ENCODE results near the gene TMEM26.

Gene TMEM26

DNA sequence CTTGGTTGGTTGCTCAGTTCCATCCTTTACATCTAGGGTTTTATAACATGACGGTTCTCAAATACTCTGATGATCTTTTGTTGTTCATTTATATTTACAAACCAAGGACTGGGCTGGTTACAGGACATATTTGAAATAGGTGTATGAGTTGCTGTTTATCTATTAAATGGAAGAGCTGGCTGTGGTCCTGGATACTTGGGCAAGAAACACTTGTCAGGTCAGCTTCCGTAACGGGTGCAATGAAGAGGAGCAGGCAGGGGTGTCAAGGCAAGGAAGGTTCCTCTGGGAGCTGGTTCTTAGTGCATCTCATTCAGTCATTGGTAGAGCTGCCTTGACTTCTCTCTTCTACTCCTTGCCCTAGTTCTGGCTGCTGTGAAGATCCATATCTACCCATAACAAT is 4.8 kb upstream of the TMEM26 start:
- no peak for DNase-seq

DNA sequence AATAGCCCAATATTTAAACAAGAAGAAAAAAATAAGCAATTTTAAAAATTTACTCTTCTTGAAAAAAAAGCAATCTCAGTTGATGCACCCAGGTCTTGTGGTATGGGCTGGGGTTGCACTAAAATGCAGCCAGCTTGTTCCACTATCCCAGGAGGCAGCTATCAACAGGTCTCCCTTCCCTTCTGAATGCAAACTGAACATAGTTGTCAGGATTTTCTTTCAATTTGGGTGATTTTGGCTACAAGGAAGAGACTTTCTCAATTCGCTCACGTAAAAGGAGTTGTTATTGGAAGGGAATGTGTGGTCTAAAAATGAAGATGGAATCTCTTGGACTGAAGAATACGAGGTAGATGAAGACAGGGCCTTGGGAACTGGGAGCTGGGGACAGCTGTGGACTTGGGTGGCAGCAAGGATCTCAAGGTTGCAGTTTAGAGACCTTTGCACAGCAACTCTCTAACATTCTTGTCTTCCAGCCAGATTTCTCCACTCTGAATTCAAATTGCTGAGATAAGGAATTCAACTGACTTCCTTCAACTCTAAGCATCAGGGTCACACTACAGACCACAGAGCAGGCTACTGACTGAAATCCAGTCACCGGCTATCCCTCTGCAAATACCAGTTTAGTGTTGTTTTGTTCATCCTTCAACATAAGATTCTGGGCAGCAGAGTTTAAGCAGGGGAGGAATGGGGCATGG is 3.1 kb upstream of the TMEM26 start:
- DNase-seq: no peak

DNA sequence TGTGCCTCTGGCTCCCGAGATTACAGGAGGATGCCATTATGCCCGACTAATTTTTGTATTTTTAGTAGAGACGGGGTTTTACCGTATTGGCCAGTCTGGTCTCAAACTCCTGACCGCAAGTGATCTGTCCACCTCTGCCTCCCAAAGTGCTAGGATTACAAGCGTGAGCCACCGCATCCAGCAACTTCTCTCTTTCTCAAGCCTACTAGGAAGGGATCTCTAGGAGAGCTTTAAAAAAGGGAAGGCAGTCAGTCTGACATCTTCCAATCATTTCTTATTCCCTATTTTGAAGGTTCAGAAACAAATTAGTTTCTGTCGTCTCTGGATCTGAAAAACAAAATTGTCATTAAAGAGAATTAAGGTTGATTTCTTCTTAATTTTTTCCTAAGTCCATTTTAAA is 2.5 kb upstream of the TMEM26 start:
- DNase-seq: no peak

DNA sequence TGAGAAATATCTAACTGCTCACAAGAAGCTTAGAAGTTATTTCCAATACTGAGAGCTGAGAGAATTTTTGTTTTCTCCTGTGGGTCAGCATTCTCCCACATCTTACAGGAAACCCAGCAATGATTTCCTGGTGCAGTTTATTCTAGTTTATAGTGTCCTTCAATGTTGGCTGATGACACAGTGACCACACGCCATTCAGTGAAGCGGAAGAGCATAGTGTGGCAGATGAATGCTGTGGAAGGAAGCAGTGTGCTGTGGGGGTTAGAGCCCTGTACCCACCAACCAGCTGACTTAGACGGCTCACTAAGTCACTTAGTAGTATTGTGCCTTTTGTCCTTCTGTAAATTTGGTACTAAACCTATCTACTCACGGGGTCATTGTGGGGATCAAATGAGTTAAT is 1.4 kb upstream of the TMEM26 start:
- DNase-seq: no peak

DNA sequence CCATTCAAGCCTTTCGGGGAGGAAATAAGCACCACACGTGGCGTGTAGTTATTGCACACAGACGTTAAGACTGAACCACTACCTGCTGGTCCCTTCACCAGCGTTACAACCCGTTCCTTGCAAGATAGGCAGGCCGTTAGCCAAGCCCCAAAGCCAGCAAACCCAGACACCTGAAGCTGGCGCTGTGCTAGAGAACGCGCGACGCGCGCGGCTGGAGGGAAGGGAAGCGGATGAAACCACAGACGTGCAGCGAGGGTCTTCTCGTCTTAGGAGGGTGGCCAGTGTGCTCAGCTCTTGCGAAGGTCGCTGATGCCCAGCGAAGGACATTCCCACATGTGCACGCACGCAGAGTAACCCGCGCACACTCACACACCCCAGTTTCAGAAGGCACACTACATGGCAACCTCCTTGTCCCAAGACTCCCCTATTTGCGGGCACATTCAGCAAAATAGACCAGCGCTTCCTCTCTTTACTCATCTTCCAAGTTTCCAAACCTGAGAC is 980 bp downstream of the TMEM26 start:
- no peak for DNase-seq

DNA sequence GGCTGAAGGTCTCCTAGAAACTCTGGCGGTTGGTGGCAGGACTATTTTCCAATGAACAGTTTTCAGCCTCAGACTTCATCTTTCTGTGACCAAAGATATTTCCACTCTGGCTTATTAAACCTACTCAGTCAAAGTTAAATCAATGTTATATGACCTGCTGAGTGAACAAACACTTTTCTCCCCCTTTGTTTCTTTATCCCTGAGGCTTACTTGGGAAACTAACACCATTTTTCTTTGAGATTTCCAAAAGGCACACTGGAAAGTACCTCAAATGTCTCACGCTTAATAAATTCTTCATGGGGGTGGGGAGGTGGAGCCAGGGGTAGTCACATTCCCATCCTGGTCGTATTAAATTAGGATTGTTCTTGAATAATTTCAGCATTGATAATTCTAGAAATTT is 1.8 kb downstream of the TMEM26 start:
- DNase-seq: no peak

DNA sequence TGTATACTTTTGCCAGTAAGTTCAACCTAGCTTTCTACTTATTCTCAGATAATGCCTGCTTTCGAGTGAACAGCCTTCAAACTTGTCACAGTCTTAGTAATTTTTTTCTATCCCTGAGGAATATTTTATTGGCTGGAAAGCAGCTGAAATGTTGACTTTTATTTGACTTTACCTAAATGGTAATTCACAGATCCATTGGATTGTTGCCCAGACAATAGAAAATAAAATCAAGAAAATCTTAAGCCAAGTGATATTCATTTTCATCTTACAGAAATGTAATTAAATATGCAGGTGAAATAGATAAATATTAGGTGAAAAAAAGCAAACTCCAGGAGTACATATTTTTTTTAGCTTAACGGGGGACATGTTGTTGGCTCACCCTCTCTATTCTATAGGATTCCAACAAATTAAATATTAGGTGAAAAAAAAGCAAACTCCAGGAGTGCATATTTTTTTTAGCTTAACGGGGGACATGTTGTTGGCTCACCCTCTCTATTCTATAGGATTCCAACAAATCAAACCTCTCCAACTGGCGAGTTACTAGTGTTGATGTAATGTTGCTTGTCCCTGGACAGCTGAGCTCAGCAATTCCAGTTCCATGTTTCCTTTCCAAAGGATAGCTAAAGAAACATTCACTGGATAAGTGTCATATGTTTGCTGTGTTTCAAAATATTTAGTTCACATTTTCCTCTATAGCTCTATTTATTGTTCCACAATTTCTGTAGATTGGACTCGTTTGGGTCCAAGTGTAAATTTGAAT is 4.2 kb downstream of the TMEM26 start:
- no peak for DNase-seq

DNA sequence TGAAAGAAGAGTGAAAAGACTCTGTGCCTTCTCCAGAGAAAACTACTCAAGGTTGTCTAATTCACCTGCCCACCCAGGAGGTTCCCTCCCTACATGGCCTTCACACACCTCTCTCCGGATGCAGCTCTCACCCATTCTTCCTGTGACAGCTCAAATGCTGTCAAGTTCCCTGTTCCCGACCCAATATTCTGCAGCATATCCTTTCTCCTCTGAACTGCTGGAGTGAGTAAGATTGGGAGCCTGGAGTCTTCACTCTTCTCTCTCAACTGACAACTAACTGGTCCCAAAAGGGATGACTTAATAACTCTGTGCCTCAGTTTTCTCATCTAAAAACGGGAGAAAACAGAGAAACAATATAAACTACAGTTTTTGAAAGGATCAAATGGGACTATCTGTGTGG is 5.1 kb downstream of the TMEM26 start:
- no peak for DNase-seq

DNA sequence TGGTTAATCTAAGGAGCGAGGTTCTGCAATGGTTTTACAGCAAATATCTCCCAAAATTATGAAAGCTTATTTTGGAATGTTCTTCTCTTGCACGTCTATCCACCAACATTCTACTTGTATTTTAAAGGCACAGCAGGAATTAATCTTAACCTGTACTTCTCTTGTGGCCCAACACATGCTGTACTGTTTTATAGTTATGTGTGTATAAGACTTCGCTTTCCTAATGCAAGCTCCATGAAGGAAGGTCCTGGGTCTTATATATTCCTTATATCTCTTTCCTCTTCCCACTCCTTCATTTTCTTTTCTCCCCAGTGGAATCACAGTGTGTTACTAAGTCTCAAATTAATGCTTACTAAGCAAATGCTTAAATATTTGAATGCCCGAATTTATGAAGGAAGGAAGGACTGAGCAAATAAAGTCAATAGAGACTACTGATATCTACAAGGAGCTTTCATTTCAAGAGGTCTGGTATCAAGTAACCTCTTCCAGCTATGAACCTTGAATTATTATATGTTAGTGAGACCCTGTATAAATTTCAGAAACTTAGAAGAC is 14.0 kb downstream of the TMEM26 start:
- no peak for DNase-seq

DNA sequence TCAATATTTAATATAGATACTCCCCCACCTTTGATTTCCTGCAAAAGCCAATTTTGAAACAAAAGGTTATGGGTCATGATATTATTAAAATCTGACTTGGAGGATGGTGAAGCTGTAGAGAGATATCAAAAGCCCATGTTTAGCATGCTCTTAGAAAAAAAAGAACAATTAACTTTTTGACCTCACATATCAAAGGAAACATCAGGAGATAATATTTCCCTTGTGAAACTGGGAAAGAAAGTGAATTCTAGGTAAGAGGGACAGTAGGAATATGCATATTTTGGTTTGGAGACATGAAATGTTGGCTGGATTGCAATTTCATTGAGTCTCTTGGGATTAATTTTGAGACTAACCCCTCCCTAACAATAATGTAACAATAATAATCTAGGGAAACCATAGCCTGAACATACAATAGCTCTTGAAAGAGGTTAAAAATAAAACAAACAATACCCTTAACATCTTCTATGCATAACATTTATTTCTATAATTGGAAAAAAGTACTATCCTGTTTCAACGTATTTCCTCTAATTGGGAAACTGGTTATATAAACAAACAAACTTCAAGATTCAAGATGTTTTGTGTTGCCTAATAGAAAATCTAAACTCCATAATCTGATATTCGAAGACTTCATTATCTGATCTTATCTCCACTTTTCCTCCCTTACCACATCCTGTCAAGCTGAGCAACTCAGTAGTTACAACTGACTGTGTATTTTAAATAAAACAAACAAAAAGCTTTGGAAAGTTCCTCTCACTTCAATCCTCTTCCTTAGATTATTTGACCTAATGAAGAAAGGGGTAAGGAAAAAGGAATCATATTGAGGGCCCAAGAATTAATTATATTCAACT is 14.8 kb downstream of the TMEM26 start:
- DNase-seq: no peak

DNA sequence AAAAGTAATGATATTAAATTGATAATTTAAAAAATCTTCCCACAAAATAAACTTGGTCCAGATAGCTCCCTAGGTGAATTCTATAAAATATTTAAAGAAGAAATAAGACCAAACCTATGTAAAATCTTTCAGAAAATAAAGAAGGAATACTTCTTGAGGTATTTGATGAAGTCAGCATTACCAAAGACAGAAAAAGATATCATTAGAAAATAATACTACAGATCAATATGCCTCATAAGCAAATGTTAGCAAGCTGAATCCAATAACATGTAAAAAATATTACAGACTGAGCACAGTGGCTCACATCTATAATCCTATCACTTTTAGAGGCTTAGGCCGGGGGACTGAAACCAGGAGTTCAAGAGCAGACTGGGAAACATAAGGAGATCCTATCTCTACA is 30.0 kb downstream of the TMEM26 start:
- no peak for DNase-seq

DNA sequence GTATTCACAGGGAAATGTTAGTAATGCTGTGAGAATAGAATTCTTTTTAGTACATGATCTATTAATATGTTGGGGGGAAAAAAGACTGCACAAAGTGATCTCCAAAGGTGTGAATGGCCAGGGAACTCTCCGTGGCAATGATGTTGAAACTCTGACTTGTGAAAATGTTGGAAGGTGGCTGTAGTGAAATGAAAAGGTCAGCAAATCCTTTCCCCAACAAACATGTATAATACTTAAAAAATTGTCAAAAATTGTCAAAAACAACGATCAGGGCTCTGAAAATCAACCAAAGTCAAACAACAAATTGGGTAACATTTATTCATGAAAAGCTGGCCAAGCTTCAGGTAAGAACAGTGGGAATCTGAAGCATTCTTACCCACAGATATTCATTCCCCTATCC is 35.5 kb downstream of the TMEM26 start:
- DNase-seq: no peak

DNA sequence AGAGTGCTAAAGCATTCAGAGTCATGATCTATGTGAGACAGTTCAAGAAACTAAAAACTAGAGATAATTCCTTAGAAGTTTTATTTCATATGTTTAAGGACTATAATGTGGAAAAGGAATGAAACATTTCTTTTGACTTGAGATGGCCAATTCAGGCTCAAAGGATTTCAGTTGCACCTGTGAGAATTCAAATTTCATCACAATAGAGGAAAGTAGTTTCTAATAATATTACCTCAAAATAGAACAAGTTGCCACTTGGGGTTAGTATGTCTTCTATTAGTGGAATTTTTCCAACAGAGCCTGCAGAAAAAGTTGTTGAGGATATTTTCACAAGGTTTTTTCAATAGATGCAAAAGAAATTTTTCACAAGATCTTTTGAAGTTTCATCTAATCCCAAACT is 37.4 kb downstream of the TMEM26 start:
- no peak for DNase-seq

DNA sequence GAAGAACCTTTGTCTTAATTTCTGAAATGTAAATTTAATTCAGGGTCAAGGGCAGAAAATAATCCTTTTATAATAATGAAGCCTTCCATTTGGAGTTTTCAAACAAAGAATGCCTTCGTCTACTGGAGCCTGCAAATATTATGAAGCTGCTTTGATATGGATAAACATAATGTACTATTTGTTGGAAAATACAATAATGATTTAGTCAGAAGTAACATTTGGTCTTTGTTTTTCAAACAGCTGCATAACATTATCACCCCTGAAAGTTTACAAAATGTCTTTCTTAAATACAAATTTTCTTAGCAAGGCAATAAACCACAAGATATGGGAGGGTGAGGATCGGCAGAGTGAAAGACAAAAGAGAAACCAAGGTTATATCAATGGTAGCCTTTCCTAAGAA is 41.5 kb downstream of the TMEM26 start:
- no peak for DNase-seq

DNA sequence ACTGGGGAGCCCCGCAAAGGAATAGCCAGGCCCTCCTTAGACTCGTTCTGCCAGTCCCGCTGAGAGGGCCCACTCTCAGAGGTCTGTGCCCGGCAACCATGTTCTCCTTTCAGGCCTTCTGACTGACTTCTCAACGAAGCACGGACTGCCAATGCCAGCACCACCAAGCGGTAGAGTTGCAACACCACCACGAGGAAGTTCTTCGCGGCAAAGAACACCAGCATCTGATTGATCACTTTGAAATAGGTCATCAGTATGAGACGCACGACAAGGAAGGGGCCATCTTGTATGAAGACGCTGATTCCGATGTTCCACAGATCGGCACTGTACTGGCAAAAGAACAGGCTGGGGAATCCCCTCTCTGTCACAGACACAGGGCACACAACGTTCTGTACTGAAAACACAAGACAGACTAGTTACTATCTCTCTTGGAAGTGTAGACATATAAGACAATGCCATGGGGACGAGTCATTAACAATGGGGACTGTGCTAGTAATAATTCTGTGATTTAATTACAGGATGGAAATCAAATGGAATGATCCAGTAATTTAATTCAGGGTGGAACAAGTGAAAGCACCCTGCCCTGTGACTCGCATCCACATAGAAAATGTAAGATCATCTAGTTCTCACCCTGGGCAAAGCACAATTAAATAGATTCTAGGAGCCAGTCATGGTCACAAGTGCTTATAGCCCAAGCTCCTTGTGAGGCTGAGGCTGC is 42.7 kb downstream of the TMEM26 start:
- no peak for DNase-seq

DNA sequence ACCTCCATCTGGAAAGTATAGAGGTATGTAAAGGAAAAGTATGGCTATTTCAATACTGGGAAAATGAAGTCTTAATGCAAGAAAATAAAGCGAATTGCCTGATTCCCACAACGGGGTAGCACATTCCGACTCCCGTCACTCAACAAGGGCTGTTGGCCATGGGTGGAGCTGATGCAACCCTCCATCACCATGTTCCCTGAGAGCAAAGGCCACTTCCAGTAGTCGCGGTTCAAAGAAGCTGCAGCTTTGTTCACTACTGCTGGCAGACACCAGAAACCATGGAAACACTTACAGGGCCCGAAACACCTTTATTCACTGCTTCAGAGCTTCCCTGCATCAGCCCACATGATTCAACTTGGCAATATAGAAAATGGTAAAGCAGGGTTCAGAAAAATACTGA is 44.0 kb downstream of the TMEM26 start:
- DNase-seq: no peak

DNA sequence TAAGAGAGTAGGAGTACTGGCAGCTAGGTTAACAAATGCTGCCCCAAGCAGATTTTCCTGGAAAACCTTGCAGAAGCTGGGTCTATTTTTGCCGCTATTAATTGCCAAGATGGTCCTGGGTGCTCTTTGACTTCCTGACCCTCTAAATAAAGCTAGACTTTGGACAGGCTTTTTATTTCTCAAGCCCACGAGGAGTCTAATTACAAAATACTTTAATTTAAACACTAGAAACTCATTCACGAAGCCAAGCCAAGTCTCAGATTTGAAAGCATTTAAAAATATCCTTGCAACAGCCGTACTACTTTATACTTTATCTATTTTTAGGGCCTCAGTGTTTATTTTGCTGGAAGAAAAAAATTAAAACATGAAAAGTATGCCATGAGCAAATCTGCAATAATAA is 45.1 kb downstream of the TMEM26 start:
- no peak for DNase-seq

DNA sequence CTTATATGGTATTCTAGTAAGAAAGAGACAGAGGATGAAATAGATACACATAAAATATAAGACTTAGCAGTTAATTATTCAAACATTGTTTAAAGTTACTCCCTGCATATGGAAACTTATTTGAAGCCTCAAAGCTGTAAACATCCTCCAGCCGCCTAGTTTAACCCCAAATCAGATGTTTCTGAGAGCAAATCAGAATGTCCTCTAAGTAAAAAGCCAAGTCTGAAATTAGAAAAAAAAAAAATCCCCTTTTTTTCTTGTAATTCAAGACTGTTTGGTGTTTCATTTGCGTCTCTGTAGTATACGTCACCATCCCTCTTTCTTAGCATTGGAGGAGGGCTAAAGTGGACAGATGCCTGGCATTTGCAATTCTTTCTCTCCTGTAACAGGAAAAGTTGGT is 46.4 kb downstream of the TMEM26 start:
- DNase-seq: no peak

DNA sequence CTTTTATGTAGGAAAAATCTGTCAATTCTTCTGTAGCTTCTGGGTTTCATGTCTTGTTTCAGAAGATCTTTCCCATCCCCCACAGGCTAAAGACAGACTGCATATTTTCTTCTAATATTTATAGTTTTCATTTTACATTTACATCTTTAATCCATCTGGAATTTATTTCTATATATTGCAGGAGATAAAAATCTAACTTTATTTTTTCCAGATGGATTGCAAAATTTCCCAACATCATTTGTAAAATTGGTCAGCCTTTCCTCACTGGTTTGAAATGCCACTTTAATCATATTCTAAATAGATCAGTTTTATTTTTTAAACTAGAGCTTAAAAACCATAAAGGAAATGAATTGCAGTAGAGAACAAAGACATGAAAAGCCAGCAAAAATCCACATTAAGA is 46.9 kb downstream of the TMEM26 start:
- no peak for DNase-seq

DNA sequence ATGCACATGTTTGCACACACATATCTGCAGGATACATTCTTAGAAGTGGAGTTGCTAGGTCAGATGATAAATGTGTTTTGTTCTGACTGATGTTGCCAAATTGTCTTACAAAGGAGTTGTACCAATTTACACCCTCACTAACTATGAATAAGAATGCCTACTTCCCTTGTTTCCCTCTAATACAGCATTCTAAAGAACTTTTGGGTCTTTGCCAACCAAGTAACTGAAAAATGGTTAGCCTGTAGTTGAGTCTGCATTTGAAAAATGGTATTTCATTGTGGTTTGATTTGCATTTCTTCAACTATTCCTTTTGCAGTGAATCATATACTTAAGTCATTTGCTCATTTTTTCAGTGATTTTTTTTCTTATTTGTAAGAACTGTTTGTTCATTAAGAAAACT is 48.4 kb downstream of the TMEM26 start:
- DNase-seq: no peak

DNA sequence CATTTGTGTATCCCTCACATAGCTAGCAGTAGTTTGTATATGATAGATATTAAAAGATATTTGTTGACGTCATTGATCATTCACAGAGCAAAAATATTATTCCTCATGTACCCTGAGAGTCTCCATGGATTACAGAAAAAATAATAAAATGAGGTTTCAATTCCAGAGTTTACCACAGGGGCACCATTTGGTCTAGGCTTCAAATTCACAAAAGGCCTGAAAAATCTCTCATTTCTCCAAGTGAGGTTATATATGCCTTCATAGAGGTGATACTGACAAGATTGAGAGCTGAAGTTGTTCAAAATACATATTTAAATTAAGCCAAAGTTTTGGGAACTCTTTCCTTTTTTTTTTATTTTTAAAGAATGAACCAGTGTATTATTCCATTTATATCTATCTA is 52.7 kb downstream of the TMEM26 start:
- DNase-seq: no peak

DNA sequence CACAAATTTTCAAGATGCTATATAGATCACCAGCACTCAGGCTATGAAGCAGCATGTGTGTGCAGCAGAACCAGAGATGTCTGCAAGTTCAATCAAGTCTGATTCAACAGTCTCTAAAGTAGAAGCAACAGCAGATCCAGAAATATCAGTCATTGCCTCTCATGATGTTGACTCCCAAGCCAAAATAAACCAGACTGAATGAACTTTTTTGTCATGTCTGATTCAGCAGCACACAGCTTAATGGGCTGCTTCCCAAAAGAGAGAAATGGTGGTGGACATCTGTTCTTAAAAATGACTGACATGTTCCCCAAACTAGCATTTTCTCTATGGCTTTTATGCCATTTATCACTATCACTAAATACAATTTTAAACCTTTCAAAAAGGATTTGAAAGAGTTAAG is 53.8 kb downstream of the TMEM26 start:
- no peak for DNase-seq
